K562 (cell line): Measurements from ENCODE around the gene B3GALNT1. TPM values are rescaled to one million over a fixed set of nuclear protein-coding genes. Genes with fewer than 3 reads are reported as not detected.

Source experiments
- ATAC-seq: fragments of 200-7000 bp; cut with Tn5 transposase; 3 replicates; pipeline ENCODE4 v1.9.1; 2020; ENCODE audit warnings: moderate library complexity
- BruUV-seq: library from RNA; stranded (reverse); fragments of 400-500 nt; replicated peaks from 2 replicates; lab custom pipeline; 2021; lab: Mats Ljungman, UMichigan
- CTCF ChIA-PET: fragments of 300-600 bp; formaldehyde crosslinking; extraction: SDS; loops from one replicate; lab custom pipeline; 2021; ENCODE audit warnings: low intra/inter-chr PET ratio; lab: Yijun Ruan, JAX
- POLR2A ChIA-PET: fragments of 300-600, 350-650 bp; sonication (Branson Sonifier 250); formaldehyde crosslinking; extraction: SDS; loops from one replicate; lab custom pipeline; 2021; ENCODE audit warnings: antibody characterized with exemption, inconsistent platforms; lab: Yijun Ruan, JAX
- DNase-seq, 4 experiments: peaks; one replicate each; pipeline versions ENCODE4 v3.0.0 to v3.0.0-alpha.2; 2011 to 2018; ENCODE audit warnings: low spot score in 3 of 4, mixed read lengths in 3 of 4; ENCODE audit errors: extremely low read depth in 1 of 4
- FAIRE-seq: peaks from 2 replicates; lab custom pipeline; 2011; peaks lifted over from hg19 to GRCh38; lab: Jason Lieb, UNC
- H2AFZ ChIP-seq: 2 replicates; pipeline ENCODE4 v1.6.0; 2011; ENCODE audit warnings: low read depth, low read length, control low read depth, inconsistent platforms
- H3K27ac ChIP-seq: fragments of 200-600 bp; 3 replicates; pipeline ENCODE4 v1.8.0; 2011; ENCODE audit warnings: low read depth, mild to moderate bottlenecking, control low read depth, inconsistent platforms, low read length, moderate library complexity, mixed read lengths; ENCODE audit errors: extremely low read depth
- H3K27me3 ChIP-seq, 2 experiments: fragments of 300-600 bp in 1 of 2; 2 replicates in 1 of 2; 3 replicates in 1 of 2; pipeline versions ENCODE4 v1.6.0 to v1.8.0; 2011; ENCODE audit warnings: inconsistent platforms in 2 of 2, low read length in 2 of 2, mild to moderate bottlenecking in 1 of 2, mixed read lengths in 1 of 2, moderate library complexity in 1 of 2; ENCODE audit not compliant: control insufficient read depth in 2 of 2, insufficient read depth in 2 of 2
- H3K36me3 ChIP-seq: fragments of 300-600 bp; 3 replicates; pipeline ENCODE4 v1.8.0; 2011; ENCODE audit warnings: mild to moderate bottlenecking, low read length, inconsistent platforms; ENCODE audit not compliant: control insufficient read depth, insufficient read depth
- H3K4me1 ChIP-seq, 2 experiments: fragments of 200-600 bp in 1 of 2; replicated peaks in 1 of 2; 2 replicates in 1 of 2; 3 replicates in 1 of 2; pipeline versions ENCODE4 v1.5.1 to v1.8.0; 2011; ENCODE audit warnings: inconsistent platforms in 2 of 2, low read length in 2 of 2, mild to moderate bottlenecking in 1 of 2, mixed read lengths in 1 of 2, moderate library complexity in 1 of 2; ENCODE audit not compliant: control insufficient read depth in 2 of 2, insufficient read depth in 2 of 2
- H3K4me2 ChIP-seq: 2 replicates; pipeline ENCODE4 v1.6.1; 2011; ENCODE audit warnings: low read length, control low read depth, inconsistent platforms, mixed read lengths; ENCODE audit not compliant: insufficient read depth
- H3K4me3 ChIP-seq: fragments of 200-600 bp; sonication (generic), shearing (Covaris generic); 2 replicates; pipeline ENCODE4 v1.5.1; 2016; ENCODE audit warnings: control low read depth, inconsistent platforms
- H3K79me2 ChIP-seq: fragments of 200-600 bp; 3 replicates; pipeline ENCODE4 v1.8.0; 2011; ENCODE audit warnings: low read length, inconsistent platforms; ENCODE audit not compliant: control insufficient read depth, insufficient read depth
- H3K9ac ChIP-seq, 2 experiments: 2 replicates each; pipeline versions ENCODE4 v1.6.0 to v1.6.1; 2011; ENCODE audit warnings: low read depth in 2 of 2, low read length in 2 of 2, control low read depth in 1 of 2, inconsistent platforms in 1 of 2, mild to moderate bottlenecking in 1 of 2, mixed read lengths in 1 of 2; ENCODE audit not compliant: insufficient read depth in 1 of 2
- H3K9me1 ChIP-seq: one replicate; pipeline ENCODE4 v1.6.0; 2011; ENCODE audit warnings: inconsistent platforms, mild to moderate bottlenecking, low read length, moderate library complexity; ENCODE audit not compliant: control insufficient read depth, insufficient read depth
- H3K9me3 ChIP-seq: replicated peaks from 2 replicates; pipeline ENCODE4 v1.5.1; 2011; ENCODE audit warnings: low read depth, low read length, inconsistent platforms; ENCODE audit not compliant: control insufficient read depth, insufficient read depth
- H4K20me1 ChIP-seq: replicated peaks from 2 replicates; pipeline ENCODE4 v1.6.1; 2011; ENCODE audit warnings: low read length, inconsistent platforms, mixed read lengths; ENCODE audit not compliant: control insufficient read depth, insufficient read depth
- CHD2 ChIP-seq: IDR thresholded peaks from 2 replicates; pipeline ENCODE4 v1.6.1; 2011; ENCODE audit warnings: low read depth, low read length
- FOXP4 ChIP-seq: sonication (generic); formaldehyde crosslinking; IDR thresholded peaks from 2 replicates; pipeline ENCODE4 v1.8.0; 2022; ENCODE audit warnings: mild to moderate bottlenecking, missing genetic modification reagents, borderline replicate concordance
- HCFC1 ChIP-seq: IDR thresholded peaks from 2 replicates; pipeline ENCODE4 v1.6.1; 2012; ENCODE audit warnings: low read depth, low read length, improper control_type of control experiment
- RBM39 ChIP-seq: fragments of 200-400 bp; formaldehyde crosslinking; optimal IDR thresholded peaks from 2 replicates; pipeline ENCODE3; 2018; ENCODE audit warnings: low read depth, low read length
- RHOXF2B ChIP-seq: fragments of 250-450 bp; sonication (Bioruptor Pico); conservative IDR thresholded peaks from 2 replicates; pipeline ENCODE4 v1.5.1; 2021
- SMAD3 ChIP-seq: fragments of 450-650 bp; formaldehyde crosslinking; conservative IDR thresholded peaks from 2 replicates; pipeline ENCODE4 v1.4.0; 2020; ENCODE audit warnings: mild to moderate bottlenecking
- TAL1 ChIP-seq: fragments of 450-650 bp; IDR thresholded peaks from 2 replicates; pipeline ENCODE4 v1.6.1; 2016; ENCODE audit warnings: mild to moderate bottlenecking
- ZBTB9 ChIP-seq: fragments of 450-650 bp; formaldehyde crosslinking; IDR thresholded peaks from 2 replicates; pipeline ENCODE4 v1.4.0; 2020; ENCODE audit warnings: mild to moderate bottlenecking, moderate library complexity
- ZNF175 ChIP-seq: fragments of 200-800 bp; sonication (Bioruptor generic); IDR thresholded peaks from 2 replicates; pipeline ENCODE4 v1.6.1; 2016; ENCODE audit warnings: low read depth, mild to moderate bottlenecking, missing genetic modification characterization, missing compliant biosample characterization
- WGBS: fragments of 100-300 bp; shearing (Covaris generic); methylation state at CpG from one replicate; pipeline ENCODE4 v1.1.6; 2016; ENCODE audit warnings: low coverage, mixed read lengths; ENCODE audit not compliant: insufficient coverage; ENCODE audit errors: missing lambda C conversion rate; 5-methylcytosine and 5-hydroxymethylcytosine counted together
- in situ Hi-C: fragments of 300-500 bp; cut with MboI; formaldehyde crosslinking; loops from 4 replicates; pipeline ENCODE4 v1.15.0; 2018; ENCODE audit warnings: inconsistent platforms, mixed read lengths
- intact Hi-C: fragments of 100-400 bp; cut with micrococcal nuclease; formaldehyde crosslinking; loops from 2 replicates; pipeline ENCODE4 v1.14.2; 2022
- polyA plus RNA-seq, 8 experiments: library from polyadenylated mRNA; depleted of rRNA in 4 of 8; stranded (reverse) in 5 of 8; unstranded in 3 of 8; fragments of >200 nt; fragmentation: Nextera tagmentation in 2 of 8; fragmentation: Illumina TruSeq in 1 of 8; extraction: Ambion mirVana in 2 of 8; extraction: Trizol in 1 of 8; gene quantifications; 2 replicates each; pipeline versions ENCODE4 v1.2.1 to v1.2.3, GENCODE V29; 2011 to 2014; ENCODE audit warnings: inconsistent platforms in 1 of 8, missing spikeins in 1 of 8
- total RNA-seq, 7 experiments: library from RNA; depleted of rRNA in 6 of 7; stranded (reverse); fragments of >200 nt in 6 of 7; fragmentation: Illumina TruSeq in 2 of 7; extraction: Trizol in 2 of 7; gene quantifications; 2 replicates each; pipeline versions ENCODE4 v1.2.1 to v1.2.3, GENCODE V29; 2011 to 2021; ENCODE audit warnings: low replicate concordance in 1 of 7
- TF ChIP-seq, protein P1 (sequence below): fragments of 450-650 bp; IDR thresholded peaks from 2 replicates; pipeline ENCODE4 v1.6.1; 2017; ENCODE audit warnings: antibody characterized with exemption
- TF ChIP-seq, protein P2 (sequence below): fragments of 200-800 bp; sonication (Bioruptor generic); IDR thresholded peaks from 2 replicates; pipeline ENCODE4 v1.6.1; 2016; ENCODE audit warnings: missing genetic modification characterization, missing compliant biosample characterization

Gene B3GALNT1
- total and polyA plus RNA-seq, 9 of the 15 experiments (the other 6 are each of a cell fraction or from before 2014, with no cell fraction given): 0.53 to 2.0 (median 1.2) TPM

DNA sequence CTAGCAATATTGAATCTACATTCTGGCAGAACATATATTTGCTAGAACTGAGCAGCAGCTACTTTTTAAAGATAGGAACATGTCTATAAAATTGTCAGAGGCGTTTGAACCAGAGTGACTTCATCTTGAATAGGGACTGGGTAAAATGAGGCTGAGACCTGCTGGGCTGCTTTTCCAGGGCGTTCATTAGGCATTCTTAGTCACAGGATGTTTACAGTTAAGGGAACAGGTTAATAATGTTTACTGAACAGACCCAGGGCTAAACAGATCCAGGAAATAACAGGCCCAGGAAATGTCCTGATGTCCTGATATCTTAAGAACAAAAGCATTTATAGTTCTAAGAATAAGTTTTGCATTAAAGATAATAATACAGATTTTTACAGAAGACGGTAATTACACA lies 34.5 kb upstream of the B3GALNT1 start:
- Histone ChIP-seq H3K36me3 (no peaks in the 10 kb centered on the region), H3K4me1 (no peaks in the 10 kb centered on the region), H3K9ac (no peak overlapping the region), H3K4me2 (no peak overlapping the region), H3K27me3 (no peaks in the 10 kb centered on the region), H2AFZ (no peak overlapping the region), H3K9me3 (no peaks in the 10 kb centered on the region), H3K9me1 (no peaks in the 10 kb centered on the region), H3K79me2 (no peaks in the 10 kb centered on the region), H3K4me3 (no peak overlapping the region), H4K20me1 (no peaks in the 10 kb centered on the region), H3K27ac (no peak overlapping the region)
- ATAC-seq (no peak), DNase-seq (no peak), FAIRE-seq (no peak)
- no TSS peak for BruUV-seq
- ChIA-PET CTCF (no interaction called here), POLR2A (no interaction called here)
- 2% methylated on average over 3 of the region's 3 CpGs for WGBS
- in situ Hi-C loops (no loop called here), intact Hi-C loops (loop anchor here (10.0 kb wide), 1 partner anchor 95 kb away; no protein-coding TSS in a partner anchor)
- TF ChIP-seq SMAD3 (CRISPR knock-in tag) (no peak), HCFC1 (no peak), ZNF175 (CRISPR knock-in tag) (no peak), TAL1 (no peak), RBM39 (no peak), FOXP4 (CRISPR knock-in tag) (no peak), ZBTB9 (CRISPR knock-in tag) (no peak), CHD2 (no peak), RHOXF2B (CRISPR knock-in tag) (no peak)
- TF ChIP-seq, protein P1, sequence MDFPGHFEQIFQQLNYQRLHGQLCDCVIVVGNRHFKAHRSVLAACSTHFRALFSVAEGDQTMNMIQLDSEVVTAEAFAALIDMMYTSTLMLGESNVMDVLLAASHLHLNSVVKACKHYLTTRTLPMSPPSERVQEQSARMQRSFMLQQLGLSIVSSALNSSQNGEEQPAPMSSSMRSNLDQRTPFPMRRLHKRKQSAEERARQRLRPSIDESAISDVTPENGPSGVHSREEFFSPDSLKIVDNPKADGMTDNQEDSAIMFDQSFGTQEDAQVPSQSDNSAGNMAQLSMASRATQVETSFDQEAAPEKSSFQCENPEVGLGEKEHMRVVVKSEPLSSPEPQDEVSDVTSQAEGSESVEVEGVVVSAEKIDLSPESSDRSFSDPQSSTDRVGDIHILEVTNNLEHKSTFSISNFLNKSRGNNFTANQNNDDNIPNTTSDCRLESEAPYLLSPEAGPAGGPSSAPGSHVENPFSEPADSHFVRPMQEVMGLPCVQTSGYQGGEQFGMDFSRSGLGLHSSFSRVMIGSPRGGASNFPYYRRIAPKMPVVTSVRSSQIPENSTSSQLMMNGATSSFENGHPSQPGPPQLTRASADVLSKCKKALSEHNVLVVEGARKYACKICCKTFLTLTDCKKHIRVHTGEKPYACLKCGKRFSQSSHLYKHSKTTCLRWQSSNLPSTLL: no peak
- TF ChIP-seq, protein P2, sequence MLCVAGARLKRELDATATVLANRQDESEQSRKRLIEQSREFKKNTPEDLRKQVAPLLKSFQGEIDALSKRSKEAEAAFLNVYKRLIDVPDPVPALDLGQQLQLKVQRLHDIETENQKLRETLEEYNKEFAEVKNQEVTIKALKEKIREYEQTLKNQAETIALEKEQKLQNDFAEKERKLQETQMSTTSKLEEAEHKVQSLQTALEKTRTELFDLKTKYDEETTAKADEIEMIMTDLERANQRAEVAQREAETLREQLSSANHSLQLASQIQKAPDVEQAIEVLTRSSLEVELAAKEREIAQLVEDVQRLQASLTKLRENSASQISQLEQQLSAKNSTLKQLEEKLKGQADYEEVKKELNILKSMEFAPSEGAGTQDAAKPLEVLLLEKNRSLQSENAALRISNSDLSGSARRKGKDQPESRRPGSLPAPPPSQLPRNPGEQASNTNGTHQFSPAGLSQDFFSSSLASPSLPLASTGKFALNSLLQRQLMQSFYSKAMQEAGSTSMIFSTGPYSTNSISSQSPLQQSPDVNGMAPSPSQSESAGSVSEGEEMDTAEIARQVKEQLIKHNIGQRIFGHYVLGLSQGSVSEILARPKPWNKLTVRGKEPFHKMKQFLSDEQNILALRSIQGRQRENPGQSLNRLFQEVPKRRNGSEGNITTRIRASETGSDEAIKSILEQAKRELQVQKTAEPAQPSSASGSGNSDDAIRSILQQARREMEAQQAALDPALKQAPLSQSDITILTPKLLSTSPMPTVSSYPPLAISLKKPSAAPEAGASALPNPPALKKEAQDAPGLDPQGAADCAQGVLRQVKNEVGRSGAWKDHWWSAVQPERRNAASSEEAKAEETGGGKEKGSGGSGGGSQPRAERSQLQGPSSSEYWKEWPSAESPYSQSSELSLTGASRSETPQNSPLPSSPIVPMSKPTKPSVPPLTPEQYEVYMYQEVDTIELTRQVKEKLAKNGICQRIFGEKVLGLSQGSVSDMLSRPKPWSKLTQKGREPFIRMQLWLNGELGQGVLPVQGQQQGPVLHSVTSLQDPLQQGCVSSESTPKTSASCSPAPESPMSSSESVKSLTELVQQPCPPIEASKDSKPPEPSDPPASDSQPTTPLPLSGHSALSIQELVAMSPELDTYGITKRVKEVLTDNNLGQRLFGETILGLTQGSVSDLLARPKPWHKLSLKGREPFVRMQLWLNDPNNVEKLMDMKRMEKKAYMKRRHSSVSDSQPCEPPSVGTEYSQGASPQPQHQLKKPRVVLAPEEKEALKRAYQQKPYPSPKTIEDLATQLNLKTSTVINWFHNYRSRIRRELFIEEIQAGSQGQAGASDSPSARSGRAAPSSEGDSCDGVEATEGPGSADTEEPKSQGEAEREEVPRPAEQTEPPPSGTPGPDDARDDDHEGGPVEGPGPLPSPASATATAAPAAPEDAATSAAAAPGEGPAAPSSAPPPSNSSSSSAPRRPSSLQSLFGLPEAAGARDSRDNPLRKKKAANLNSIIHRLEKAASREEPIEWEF (CRISPR knock-in tag): no peak
